Stimulated activated CD4-positive, alpha-beta T cell treated with anti-CD3 and anti-CD28 coated beads, Interleukin-1b, Interleukin-23, amount 100 ng/mL, for 4 hours (primary cell): Measurements from ENCODE around the gene PDE6A.
"Not testable (repeated sequence)": the region's sequence is repeated elsewhere in the genome, so short reads cannot be mapped to it uniquely, and the experiment has no call there.

Experiments used
- DNase-seq, 2 donors: peaks; one replicate each; pipeline ENCODE4 v3.0.0-alpha.2; 2020; ENCODE audit warnings: low read depth in 2 of 2

PDE6A gene

DNA sequence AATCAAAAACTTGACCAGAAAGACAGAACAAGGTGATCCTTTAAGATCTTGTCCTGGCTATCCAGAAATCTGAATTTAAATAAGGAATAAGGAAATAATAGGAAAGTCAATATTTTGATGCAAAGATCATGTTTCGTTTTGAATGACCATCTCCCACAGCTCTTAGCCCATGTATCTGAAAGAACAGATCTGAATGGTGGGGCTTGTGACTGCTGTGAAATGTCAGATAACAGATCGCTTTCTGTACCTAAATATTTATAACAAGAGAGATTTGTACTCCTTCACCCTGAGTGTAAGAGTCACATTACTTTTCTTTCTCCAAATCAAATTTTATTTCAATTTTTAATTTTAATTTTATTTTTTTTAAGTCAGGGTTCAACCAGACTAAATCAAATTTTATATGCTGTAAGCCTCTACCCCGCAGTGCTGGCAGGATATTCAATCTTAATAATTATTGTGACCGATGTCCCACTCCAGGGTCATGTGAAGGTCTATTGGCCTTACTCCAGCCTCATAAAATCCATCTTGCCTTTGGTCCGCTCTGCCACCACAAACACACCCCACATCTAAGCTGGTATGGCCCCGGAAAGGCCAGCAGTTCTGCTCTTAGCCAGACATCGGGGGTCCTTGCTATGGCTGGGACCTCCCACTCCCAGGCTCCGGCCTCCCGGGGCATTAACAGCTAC, 9.0 kb upstream of the PDE6A start:
- DNase-seq, result no peak

DNA sequence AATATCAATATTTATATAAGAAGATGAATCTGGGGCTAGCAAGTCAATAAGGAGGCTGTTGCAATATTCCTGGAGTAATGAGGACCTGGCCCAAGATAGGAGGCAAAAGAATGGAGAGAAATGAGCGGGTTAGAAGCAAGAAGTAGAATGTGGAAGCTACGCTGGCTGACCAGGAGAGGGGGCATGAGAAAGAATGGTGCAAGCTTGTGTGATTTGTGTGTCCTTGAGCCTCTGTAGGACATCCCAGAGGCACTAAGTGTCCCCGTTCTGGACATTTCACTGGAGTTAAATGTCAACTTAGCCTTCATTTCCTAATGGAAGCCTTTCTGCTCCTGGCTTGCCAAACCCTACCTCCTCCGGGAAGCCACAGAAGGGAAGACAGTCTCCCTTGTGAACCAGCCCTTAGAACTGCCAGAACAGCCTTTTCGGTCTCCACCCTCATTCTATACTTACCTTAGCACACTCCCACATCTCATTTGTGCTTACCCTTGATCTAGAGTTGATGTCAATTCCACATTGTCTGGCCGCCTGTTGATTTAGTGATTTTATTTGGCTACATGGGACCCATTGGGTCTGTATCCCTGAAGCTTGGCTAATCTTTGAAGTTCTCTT, 6.7 kb upstream of the PDE6A start:
- no peak for DNase-seq

DNA sequence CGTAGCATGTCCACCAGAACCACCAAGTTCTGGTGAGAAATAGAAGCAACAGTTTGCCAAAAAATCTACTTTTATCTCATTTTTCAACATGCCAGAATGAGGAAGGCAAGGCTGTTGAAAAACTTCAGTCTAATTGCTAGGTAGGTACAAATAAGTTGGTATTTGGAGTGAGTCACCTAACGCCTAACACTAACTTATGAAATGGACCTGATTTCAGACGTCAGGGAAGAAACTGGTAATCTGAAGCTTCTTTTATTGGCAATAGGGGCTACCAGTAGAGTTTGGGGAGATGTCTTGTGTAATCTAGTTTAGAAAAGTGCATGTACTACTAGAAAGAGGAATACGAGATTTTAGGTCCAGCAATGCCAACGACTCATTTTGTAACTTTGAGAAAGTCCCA, 4.4 kb upstream of the PDE6A start:
- no peak for DNase-seq

DNA sequence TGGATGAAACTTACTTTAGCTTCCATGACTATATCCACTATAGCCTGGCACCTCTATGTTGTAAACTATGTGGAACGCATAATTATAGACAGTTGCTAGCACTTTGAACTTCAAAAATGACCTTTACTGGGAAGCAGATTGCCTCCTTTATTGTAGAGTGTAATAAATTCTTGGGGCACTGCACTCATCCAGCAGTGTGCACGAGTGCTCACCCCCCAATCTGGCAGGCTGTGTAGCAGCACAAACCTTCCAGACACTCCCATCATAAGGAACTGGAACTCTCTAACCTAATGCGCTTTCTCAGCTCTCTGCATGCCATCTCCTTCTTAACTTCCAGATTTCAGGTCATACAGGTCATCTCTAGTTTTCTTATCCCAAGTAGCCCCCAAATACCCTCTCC, 1.5 kb upstream of the PDE6A start:
- DNase-seq, result no peak

DNA sequence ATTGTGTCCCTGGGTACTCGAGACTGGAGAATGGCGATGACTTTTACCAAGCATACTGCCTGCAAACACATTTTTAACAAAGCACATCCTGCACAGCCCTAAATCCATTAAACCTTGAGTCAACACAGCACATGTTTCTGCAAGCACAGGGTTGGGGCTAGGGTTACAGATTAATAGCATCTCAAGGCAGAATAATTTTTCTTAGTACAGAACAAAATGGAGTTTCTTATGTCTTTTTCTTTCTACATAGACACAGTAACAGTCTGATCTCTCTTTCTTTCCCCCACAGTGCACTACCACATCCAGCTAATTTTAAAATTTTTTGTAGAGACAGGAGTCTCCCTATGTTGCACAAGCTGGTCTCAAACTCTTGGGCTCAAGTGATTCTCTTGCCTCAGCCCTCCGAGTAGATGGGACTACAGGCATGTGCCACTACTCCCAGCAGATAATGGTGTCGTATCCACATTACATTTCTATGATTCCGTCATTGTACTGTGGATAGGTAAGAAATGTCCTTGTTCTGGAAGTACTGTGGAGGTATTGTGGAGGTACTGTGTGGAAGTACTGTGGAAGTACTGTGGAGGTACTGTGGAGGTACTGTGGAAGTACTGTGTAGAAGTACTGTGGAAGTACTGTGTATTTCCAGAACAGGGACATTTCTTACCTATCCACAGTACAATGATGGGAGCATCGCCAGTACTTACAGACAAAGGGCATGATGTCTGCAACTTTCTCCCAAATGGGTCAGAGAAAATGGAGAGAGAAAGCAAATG, 1.2 kb downstream of the PDE6A start:
- not testable (repeated sequence) for DNase-seq

DNA sequence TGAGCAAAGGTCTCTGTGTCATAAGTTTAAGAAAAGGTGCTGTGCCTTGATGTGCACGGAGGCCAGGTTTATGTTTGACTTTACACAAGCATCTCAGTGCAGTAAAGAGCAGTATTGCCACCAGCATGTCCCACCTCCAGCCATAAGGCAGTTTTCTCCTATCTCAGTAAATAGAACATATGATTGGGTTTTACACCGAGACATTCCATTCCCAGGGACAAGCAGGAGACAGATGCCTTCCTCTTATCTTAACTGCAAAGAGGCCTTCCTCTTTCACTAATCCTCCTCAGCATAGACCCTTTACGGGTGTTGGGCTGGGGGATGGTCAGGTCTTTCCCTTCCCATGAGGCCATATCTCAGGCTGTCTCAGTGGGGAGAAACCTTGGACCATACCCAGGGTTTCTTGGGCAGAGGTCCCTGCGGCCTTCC, 1.8 kb downstream of the PDE6A start:
- not testable (repeated sequence) for DNase-seq

DNA sequence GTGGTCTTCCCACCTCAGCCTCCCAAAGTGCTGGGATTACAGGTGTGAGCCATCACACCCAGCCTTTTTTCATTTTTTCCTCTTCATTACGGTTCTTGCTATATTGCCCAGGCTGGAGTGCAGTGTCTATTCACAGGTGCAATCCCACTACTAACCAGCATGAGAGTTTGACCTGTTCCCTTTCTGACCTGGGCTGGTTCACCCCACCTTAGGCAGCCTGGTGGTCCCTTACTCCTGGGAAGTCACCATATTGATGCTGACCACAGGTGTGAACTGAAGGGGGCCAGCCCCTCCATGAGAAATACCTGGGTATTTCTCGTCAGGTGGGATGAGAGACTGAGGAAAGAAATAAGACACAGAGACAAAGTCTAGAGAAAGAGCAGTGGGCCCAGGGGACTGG, 2.4 kb downstream of the PDE6A start:
- DNase-seq, result no peak

DNA sequence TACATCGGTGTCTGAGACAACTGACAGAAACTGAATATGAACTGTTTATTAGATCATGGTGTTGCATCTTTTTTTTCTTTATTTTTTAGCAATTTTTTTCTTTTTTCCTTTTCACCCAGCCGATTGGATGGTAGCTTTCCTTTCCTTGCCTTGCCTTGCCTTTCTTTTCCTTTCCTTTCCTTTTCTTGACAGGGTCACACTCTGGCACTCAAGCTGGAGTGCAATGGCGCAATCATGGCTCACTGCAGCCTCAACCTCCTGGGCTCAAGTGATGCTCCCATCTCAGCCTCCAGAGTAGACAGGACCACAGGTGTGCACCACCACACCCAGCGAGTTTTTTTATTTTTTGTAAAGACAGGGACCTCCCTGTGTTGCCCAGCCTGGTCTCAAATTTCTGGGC, 2.8 kb downstream of the PDE6A start:
- DNase-seq, result no peak

DNA sequence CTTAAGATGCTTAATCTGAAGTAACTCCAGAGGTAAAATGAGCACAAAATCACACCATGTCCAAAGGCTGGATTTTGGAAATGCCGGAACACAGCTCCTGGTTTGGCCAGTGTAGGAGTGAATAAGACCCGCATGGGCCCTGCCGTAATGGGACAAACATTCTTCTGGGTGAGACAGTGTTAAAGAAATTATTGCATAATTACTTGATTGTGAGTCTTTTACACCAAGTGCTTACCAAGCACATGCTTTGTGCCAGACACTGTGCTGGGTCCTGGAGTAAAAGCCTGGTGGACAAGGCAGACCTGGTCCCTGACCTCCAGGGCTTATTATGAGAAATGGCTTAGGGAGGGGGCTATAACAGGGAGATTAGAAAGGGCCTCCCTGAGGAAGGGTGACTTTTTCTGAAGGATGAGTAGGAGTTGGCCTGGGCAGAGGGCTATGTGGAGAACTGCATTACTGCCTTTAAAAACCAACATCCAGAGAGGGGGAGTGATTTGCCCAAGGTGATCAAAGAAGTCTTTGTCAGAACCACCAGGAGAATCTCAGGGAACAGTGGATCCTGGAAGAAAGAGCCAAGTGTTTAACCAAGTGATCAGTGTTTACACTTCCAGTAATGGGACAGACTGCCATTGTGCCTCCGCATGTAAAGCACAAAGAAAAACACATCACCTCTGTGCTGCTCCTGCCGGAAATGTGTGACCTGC, 3.5 kb downstream of the PDE6A start:
- no peak for DNase-seq

DNA sequence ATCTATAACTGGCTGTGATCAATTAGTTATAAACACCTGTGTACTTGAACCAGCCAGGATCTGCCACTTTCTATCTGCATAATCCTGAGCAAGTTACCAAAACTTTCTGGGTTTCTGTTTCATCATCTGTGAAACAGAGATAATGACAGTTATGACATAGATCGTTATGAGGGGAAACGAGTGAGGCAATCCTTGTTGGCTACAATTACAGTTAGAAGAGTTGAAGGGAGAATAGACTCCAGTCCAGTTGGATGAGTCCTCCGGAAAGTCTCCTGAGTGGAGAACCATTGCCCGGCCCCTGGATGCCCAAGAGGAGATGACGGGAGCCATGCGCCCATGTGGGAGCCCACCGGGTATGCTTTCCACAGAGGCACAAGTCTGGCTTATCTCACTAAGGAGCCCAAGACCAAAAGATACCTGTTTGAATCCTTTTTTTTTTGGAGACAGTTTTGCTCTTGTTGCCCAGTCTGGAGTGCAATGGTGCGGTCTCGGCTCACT, 4.5 kb downstream of the PDE6A start:
- DNase-seq, result no peak

DNA sequence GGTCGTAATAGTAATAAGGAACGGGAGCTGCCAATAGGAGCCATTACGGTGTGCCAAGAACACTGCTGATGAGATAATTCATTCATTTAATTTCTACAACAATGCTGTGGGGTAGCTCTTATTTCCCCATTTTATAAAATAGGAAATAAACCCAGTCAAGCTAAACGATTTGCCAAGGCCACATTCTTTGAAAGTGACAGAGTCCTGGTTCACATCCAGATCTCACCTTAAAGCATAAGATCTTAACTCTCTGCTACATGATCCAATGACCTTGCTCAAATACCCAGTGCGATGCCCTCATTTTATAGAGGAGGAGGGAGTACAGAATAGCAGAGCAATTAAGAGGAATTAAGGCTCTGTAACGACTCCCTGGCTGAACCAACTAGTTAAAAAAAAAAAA, 5.0 kb downstream of the PDE6A start:
- no peak for DNase-seq

DNA sequence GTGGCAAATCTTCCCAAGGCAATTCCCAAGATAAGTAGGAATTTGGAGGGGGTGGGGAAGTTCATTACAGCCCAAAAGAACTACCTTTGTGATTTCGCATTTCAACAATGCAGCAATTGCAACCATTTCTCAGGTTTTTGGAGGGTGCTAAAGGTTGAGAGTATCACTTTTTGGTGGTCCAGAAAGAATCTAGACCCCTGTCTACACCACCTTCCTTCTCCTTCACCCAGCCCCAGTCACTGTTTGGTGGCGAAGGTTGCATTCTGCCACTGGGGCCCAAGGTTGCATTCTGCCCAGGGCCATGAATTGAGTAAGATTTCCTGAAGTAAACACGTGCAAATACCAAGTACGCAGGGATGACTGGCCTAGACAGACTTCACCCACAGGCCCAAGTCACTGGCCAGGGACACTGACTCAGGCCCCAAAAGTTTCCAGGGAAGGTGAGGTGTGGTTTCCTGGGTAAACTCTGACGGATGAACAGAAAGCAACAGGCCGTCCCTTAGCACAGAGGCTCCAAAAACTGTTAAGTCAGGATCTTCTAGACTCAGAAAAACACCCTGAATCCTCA, 5.7 kb downstream of the PDE6A start:
- no peak for DNase-seq

DNA sequence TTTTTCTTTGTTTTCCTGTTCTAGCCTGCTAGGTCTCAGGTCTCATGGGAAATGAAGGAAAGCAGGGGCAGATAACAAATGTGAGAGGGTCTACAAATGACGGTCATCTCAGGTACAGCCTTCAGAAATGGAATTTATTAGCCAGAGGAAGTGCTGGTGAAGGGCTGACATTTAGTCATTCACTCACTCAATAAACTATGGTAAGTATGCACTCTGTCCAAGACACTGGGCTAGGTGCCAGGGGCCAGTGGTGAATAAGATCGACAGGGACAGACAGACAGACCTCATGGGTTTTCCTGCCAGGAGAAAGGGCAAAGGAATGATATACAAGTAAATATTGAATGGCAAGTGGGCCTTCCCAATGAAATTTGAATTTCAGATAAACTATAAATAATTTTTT, 6.3 kb downstream of the PDE6A start:
- no peak for DNase-seq

DNA sequence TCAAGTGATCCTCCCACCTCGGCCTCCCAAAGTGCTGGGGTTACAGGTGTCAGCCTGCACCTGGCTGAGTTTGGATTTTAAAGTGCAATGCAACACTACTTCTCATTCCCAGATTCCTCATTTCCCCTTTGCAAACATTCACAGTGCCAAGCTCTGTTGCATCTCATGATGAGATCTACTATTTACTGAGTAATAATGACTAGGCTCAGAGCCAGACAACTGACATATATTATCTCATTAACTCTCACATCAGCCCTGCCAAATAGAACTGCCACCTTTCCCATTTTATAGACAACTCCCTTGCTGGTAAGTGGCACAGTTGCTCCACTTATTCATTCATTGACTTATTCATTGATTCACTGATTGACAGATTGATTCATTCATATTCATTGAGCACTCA, 7.0 kb downstream of the PDE6A start:
- no peak for DNase-seq

DNA sequence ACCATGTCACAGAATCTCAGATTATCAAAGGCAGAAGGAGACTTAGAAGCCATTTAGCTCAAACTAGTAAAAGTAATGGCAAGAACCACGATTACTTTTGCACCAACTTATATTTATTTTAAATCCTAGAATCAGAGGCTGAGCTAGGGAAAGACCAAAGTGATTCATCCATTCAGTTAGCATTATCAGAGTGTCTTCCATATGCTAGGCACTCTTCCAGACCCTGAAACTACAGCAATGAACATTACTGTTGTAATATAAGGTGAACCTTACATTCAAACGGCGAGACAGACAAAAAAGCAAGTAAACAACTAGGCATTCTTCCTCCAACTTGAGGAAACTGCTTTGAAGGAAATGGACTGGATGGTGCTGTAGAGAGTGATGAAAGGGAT, 7.9 kb downstream of the PDE6A start:
- no peak for DNase-seq

DNA sequence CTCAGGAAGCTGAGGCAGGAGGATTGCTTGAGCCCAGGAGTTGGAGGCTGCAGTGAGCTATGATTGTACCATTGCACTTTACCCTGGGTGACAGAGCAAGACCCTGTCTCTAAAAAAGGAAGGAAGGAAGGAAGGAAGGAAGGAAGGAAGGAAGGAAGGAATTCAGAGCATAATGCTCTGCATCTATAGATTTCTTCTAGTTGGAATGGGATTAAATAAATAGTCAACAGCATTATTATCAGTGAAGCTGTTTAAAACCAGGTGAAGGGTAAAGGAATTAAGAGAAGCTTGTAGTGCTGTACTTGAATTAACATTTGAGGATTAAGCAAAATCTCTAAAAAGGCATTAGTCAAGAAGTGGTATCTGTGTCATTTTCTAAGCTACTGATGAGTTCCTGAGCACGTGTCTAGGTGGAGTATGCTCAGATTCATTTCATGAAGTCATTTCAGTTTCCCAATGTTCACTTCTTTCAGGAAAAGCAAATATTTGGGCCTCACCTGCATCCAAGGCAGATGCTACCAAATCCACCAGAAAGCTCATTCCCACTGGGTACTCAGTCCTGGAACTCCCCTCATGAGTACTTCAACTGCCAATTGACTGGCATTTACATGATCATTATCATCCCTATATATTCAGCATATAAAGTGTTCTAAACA, 8.4 kb downstream of the PDE6A start:
- DNase-seq, result no peak

DNA sequence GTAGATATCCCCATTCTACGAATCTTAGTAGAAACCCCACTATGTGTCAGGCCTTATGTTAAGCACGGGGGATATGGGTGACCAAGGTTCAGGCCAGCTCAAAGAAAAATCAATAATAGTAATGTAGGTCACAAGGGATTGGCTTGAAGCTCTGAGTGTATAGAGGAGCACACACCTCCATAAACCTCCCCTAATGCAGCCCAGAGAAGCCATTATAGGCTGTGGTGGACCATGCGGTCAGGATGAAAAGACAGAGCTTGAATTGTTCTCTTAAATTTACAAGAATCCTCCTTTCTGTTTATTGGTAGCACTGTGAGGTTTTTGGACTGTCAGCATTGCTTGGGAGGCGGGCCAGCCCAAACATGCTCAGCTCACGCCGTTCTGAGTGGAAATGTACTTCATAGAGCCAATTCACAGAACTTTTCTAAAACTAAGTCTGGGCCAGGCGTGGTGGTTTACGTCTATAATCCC, 9.1 kb downstream of the PDE6A start:
- no peak for DNase-seq

DNA sequence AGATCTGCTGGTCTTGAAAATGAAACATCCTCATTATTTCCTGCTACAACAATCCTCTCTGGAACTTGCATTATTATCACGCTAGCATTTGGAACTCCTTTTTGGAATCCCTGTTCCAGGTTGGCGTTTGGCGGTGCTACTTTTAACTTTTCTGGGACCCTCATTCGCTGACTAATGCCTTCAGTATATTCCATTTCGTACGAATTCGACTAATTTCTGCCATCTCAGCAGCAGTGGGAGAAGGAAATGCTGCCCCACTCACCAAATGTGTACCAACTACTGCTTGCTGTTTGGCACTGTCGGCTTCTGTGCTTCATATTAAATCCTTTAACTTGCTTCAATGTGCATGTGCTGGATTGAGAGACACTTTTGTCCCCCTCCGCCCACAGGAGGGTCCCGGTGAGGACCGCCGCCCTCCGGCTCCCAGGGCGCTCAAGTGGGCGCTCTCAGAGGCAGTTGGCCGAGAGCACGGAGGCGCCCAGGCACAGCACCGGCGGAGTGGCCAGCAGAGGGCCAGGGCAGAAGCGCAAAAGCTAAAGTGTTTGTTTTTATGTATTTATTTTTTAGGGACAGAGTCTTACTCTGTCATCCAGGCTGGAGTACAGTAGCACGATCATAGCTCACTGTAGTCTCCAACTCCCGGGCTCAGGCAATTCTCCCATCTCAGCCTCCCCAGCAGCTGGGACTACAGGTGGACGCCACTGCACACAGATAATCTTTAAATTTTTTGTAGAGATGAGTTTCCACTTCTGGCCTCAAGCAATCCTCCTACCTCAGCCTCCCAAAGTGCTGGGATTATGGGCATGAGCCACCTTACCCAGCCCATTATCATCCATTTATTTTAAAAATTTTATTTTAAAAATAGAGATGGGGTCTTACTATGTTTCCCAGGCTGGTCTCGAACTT, 11.9 kb downstream of the PDE6A start:
- no peak for DNase-seq

DNA sequence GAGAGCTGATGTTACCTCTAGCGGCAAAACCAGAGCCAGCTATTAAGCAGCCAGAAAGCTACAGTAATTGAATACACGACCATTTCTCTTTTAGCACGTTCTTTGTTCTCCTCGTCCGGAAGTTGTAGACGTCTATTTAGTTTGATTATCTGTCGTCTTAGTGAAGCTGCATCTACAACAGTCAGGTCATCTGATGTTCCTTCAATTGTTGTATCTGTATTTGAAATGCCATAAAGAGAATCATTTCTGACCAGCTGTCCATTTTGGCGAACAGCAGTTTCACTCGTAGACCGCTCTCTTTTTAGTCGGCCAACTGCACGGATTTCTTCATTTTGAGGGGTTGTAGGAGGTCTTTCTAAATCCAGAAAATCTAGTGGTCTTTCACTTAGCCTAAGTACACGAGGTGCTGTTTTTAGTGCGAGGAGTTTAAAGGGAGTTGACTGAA, 12.6 kb downstream of the PDE6A start:
- no peak for DNase-seq
